Liver (tissue), 3 donors: ENCODE measurements around the gene MIEN1.

Source experiments
- FOXA1 ChIP-seq: IDR thresholded peaks from 2 replicates; pipeline ENCODE4 v1.6.1; 2016; ENCODE audit warnings: antibody characterized with exemption
- GABPA ChIP-seq, 2 donors: IDR thresholded peaks in 1 of 2; conservative IDR thresholded peaks in 1 of 2; 2 replicates each; pipeline ENCODE4 v1.6.1; 2016; ENCODE audit warnings: antibody characterized with exemption in 2 of 2, mild to moderate bottlenecking in 1 of 2, moderate library complexity in 1 of 2
- HNF4G ChIP-seq: IDR thresholded peaks from 2 replicates; pipeline ENCODE4 v1.6.1; 2016; ENCODE audit warnings: antibody characterized with exemption
- JUND ChIP-seq, 2 donors: IDR thresholded peaks; 2 replicates each; pipeline ENCODE4 v1.6.1; 2016; ENCODE audit warnings: antibody characterized with exemption in 2 of 2
- RAD21 ChIP-seq, 2 donors: IDR thresholded peaks; 2 replicates each; pipeline ENCODE4 v1.6.1; 2016; ENCODE audit warnings: antibody characterized with exemption in 2 of 2, mild to moderate bottlenecking in 2 of 2
- RXRA ChIP-seq, 2 donors: IDR thresholded peaks; 2 replicates each; pipeline ENCODE4 v1.6.1; 2017 to 2018; ENCODE audit warnings: antibody characterized with exemption in 2 of 2, mild to moderate bottlenecking in 1 of 2
- SP1 ChIP-seq: IDR thresholded peaks from 2 replicates; pipeline ENCODE4 v1.6.1; 2018; ENCODE audit warnings: antibody characterized with exemption, mild to moderate bottlenecking
- TAF1 ChIP-seq: conservative IDR thresholded peaks from 2 replicates; pipeline ENCODE4 v1.6.1; 2016; ENCODE audit warnings: antibody characterized with exemption, mild to moderate bottlenecking
- YY1 ChIP-seq: IDR thresholded peaks from 2 replicates; pipeline ENCODE4 v1.6.1; 2016; ENCODE audit warnings: antibody characterized with exemption, mild to moderate bottlenecking
- TF ChIP-seq, protein P1 (sequence below): IDR thresholded peaks from 2 replicates; pipeline ENCODE4 v1.6.1; 2016; ENCODE audit warnings: antibody characterized with exemption, mild to moderate bottlenecking
- TF ChIP-seq, protein P2 (sequence below): fragments of 150-350 bp; IDR thresholded peaks from 2 replicates; pipeline ENCODE4 v1.5.1; 2017; ENCODE audit warnings: improper control_type of control experiment, low read depth, low read length; ENCODE audit not compliant: missing input control
- TF ChIP-seq, protein P3 (sequence below): IDR thresholded peaks from 2 replicates; pipeline ENCODE4 v1.6.1; 2016; ENCODE audit warnings: antibody characterized with exemption
- TF ChIP-seq, protein P4 (sequence below): IDR thresholded peaks from 2 replicates; pipeline ENCODE4 v1.6.1; 2016; ENCODE audit warnings: antibody characterized with exemption
- TF ChIP-seq, protein P5 (sequence below): IDR thresholded peaks from 2 replicates; pipeline ENCODE4 v1.6.1; 2016; ENCODE audit warnings: antibody characterized with exemption
- donor health status: healthy.
- donor health status: healthy.

DNA sequence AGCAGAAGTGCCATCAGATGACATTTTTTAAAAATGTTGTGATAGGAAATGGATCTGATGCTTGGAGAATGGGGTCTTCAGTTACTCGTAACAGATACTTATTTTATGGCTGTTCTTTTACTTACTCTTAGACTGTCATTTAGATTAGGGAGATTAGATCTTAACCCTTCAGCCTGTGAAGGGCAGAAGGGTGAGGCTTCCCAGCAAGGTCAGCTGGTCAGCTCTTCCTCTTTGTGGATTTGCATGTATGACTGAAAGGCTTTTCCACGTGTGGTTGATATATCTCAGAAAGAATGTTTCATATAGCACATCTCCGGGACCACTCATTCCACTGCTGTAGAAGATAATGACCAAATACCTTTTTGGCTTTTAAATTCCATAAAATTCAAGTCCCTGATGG lies 34.8 kb upstream of the MIEN1 start:
- TF ChIP-seq, protein P1, sequence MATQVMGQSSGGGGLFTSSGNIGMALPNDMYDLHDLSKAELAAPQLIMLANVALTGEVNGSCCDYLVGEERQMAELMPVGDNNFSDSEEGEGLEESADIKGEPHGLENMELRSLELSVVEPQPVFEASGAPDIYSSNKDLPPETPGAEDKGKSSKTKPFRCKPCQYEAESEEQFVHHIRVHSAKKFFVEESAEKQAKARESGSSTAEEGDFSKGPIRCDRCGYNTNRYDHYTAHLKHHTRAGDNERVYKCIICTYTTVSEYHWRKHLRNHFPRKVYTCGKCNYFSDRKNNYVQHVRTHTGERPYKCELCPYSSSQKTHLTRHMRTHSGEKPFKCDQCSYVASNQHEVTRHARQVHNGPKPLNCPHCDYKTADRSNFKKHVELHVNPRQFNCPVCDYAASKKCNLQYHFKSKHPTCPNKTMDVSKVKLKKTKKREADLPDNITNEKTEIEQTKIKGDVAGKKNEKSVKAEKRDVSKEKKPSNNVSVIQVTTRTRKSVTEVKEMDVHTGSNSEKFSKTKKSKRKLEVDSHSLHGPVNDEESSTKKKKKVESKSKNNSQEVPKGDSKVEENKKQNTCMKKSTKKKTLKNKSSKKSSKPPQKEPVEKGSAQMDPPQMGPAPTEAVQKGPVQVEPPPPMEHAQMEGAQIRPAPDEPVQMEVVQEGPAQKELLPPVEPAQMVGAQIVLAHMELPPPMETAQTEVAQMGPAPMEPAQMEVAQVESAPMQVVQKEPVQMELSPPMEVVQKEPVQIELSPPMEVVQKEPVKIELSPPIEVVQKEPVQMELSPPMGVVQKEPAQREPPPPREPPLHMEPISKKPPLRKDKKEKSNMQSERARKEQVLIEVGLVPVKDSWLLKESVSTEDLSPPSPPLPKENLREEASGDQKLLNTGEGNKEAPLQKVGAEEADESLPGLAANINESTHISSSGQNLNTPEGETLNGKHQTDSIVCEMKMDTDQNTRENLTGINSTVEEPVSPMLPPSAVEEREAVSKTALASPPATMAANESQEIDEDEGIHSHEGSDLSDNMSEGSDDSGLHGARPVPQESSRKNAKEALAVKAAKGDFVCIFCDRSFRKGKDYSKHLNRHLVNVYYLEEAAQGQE = no peak
- TF ChIP-seq SP1 (no peak), TAF1 (no peak), YY1 (no peak), RAD21 (IDR thresholded peaks at IDR 0.05) (no peak), JUND (IDR thresholded peaks at IDR 0.05) (no peak), FOXA1 (no peak), RXRA (IDR thresholded peaks at IDR 0.05) (no peak), GABPA (IDR thresholded peaks at IDR 0.05 in 1 of 2, conservative IDR thresholded peaks at IDR 0.05 in 1 of 2) (no peak), HNF4G (no peak)
- TF ChIP-seq, protein P2, sequence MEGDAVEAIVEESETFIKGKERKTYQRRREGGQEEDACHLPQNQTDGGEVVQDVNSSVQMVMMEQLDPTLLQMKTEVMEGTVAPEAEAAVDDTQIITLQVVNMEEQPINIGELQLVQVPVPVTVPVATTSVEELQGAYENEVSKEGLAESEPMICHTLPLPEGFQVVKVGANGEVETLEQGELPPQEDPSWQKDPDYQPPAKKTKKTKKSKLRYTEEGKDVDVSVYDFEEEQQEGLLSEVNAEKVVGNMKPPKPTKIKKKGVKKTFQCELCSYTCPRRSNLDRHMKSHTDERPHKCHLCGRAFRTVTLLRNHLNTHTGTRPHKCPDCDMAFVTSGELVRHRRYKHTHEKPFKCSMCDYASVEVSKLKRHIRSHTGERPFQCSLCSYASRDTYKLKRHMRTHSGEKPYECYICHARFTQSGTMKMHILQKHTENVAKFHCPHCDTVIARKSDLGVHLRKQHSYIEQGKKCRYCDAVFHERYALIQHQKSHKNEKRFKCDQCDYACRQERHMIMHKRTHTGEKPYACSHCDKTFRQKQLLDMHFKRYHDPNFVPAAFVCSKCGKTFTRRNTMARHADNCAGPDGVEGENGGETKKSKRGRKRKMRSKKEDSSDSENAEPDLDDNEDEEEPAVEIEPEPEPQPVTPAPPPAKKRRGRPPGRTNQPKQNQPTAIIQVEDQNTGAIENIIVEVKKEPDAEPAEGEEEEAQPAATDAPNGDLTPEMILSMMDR = no peak
- TF ChIP-seq, protein P3, sequence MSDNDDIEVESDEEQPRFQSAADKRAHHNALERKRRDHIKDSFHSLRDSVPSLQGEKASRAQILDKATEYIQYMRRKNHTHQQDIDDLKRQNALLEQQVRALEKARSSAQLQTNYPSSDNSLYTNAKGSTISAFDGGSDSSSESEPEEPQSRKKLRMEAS = no peak
- TF ChIP-seq, protein P4, sequence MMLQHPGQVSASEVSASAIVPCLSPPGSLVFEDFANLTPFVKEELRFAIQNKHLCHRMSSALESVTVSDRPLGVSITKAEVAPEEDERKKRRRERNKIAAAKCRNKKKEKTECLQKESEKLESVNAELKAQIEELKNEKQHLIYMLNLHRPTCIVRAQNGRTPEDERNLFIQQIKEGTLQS = no peak
- TF ChIP-seq, protein P5, sequence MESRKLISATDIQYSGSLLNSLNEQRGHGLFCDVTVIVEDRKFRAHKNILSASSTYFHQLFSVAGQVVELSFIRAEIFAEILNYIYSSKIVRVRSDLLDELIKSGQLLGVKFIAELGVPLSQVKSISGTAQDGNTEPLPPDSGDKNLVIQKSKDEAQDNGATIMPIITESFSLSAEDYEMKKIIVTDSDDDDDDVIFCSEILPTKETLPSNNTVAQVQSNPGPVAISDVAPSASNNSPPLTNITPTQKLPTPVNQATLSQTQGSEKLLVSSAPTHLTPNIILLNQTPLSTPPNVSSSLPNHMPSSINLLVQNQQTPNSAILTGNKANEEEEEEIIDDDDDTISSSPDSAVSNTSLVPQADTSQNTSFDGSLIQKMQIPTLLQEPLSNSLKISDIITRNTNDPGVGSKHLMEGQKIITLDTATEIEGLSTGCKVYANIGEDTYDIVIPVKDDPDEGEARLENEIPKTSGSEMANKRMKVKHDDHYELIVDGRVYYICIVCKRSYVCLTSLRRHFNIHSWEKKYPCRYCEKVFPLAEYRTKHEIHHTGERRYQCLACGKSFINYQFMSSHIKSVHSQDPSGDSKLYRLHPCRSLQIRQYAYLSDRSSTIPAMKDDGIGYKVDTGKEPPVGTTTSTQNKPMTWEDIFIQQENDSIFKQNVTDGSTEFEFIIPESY = no peak
